Measurements from ENCODE around the gene TNRC18.
A peak's percentile ranks its signal among the peaks of the same experiment; 100 is the strongest.
"Not testable (repeated sequence)": the region's sequence is repeated elsewhere in the genome, so short reads cannot be mapped to it uniquely, and the experiment has no call there.

TNRC18 gene

GRCh38 chr7:5291301-5291700, 132.3 kb downstream of the TNRC18 start:
- no peak for DNase-seq (ENCODE audit: low read depth)

GRCh38 chr7:5289355-5289754, 134.3 kb downstream of the TNRC18 start:
- no peak for DNase-seq (ENCODE audit: low read depth)

GRCh38 chr7:5288560-5288959, 135.1 kb downstream of the TNRC18 start:
- DNase-seq (ENCODE audit: low read depth) = not testable (repeated sequence)

- no peak for DNase-seq (ENCODE audit: low read depth)
Observed at GRCh38 chr7:5287802-5288201, 135.8 kb downstream of the TNRC18 start.

- not testable (repeated sequence) for DNase-seq (ENCODE audit: low read depth)
Observed at GRCh38 chr7:5287373-5287772, 136.3 kb downstream of the TNRC18 start.

- DNase-seq (ENCODE audit: low read depth) = no peak
Observed at GRCh38 chr7:5286933-5287332, 136.7 kb downstream of the TNRC18 start.

GRCh38 chr7:5284304-5285281, 139.0 kb downstream of the TNRC18 start:
- DNase-seq (ENCODE audit: low read depth) = peak; percentile 15

- no peak for DNase-seq (ENCODE audit: low read depth)
Observed at GRCh38 chr7:5283421-5284303, 140.0 kb downstream of the TNRC18 start.

- DNase-seq (ENCODE audit: low read depth) = no peak
Observed at GRCh38 chr7:5282543-5283316, 140.9 kb downstream of the TNRC18 start, which contains the start of gene SLC29A4. Gene SLC29A4, plus strand, starts transcription at chr7:5282943. Its CDS starts 4,874 bp downstream, at chr7:5287817.

- not testable (repeated sequence) for DNase-seq (ENCODE audit: low read depth)
Observed at GRCh38 chr7:5281598-5282500, 141.8 kb downstream of the TNRC18 start.

- DNase-seq (ENCODE audit: low read depth) = no peak
Observed at GRCh38 chr7:5279734-5280133, 143.9 kb downstream of the TNRC18 start.

- DNase-seq (ENCODE audit: low read depth) = peak; percentile 16
Observed at GRCh38 chr7:5278766-5279165, 144.9 kb downstream of the TNRC18 start.

- DNase-seq (ENCODE audit: low read depth) = no peak
Observed at GRCh38 chr7:5276611-5277010, 147.0 kb downstream of the TNRC18 start.

GRCh38 chr7:5276123-5276522, 147.5 kb downstream of the TNRC18 start:
- DNase-seq (ENCODE audit: low read depth) = not testable (repeated sequence)

GRCh38 chr7:5275510-5275909, 148.1 kb downstream of the TNRC18 start:
- not testable (repeated sequence) for DNase-seq (ENCODE audit: low read depth)

GRCh38 chr7:5274985-5275431, 148.6 kb downstream of the TNRC18 start:
- DNase-seq (ENCODE audit: low read depth) = not testable (repeated sequence)

- no peak for DNase-seq (ENCODE audit: low read depth)
Observed at GRCh38 chr7:5274441-5274840, 149.2 kb downstream of the TNRC18 start.

- not testable (repeated sequence) for DNase-seq (ENCODE audit: low read depth)
Observed at GRCh38 chr7:5273831-5274405, 149.7 kb downstream of the TNRC18 start.

- DNase-seq (ENCODE audit: low read depth) = no peak
Observed at GRCh38 chr7:5270788-5271187, 152.8 kb downstream of the TNRC18 start.

- not testable (repeated sequence) for DNase-seq (ENCODE audit: low read depth)
Observed at GRCh38 chr7:5269992-5270657, 153.5 kb downstream of the TNRC18 start.

All from iris pigment epithelial cell (primary cell).